ENCODE data around the gene ITGA7.

Gene ITGA7

GRCh38 chr12:55637467-55637866 lies 70.2 kb downstream of the ITGA7 start:
- no peak for DNase-seq

DNA sequence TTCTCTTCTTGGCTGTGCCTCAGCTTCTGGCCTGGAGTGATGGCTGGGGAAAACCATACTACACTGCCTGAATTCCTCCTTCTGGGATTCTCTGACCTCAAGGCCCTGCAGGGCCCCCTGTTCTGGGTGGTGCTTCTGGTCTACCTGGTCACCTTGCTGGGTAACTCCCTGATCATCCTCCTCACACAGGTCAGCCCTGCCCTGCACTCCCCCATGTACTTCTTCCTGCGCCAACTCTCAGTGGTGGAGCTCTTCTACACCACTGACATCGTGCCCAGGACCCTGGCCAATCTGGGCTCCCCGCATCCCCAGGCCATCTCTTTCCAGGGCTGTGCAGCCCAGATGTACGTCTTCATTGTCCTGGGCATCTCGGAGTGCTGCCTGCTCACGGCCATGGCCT lies 70.9 kb downstream of the ITGA7 start, which contains the start of gene OR10P1:
TSS of gene OR10P1 (plus strand) at position 40 of the 400 bp plus-strand sequence. CDS start at position 40, 0 bp downstream.
- DNase-seq: no peak

DNA sequence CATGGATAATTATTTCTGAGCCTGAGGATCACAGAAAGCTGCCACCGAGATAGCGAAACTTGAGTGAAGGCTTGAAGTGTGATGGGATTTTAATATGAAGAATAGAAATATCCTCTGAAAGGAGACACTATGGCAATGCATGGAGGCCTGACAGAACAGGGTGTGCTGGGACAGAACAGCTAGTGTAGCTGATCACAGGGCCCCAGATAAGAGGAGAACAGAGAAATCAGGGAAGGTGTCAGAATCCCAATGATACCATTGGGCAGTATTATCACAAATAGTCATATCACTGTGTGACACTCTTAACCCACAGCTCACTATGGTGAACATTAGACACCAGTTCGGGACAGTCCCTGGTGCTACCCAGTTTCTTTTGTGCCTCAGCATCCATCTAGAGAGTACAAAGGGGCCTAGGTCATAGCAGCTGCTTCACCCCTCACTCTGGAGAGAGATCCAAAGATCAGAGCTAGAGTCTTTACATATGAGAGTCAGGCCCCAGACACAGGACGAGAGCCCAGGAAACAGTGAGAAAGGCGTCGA lies 71.5 kb downstream of the ITGA7 start:
- no peak for DNase-seq

Data from NCI-H1105 (cell line).